DOHH2 (cell line): Measurements from ENCODE around the gene KLHL36.

ENCODE experiments used
- H3F3A ChIP-seq: fragments of 200-600 bp; sonication (generic), shearing (Covaris generic); 2 replicates; pipeline ENCODE4 v1.6.0; 2016; ENCODE audit warnings: antibody characterized with exemption, mild to moderate bottlenecking; ENCODE audit not compliant: control insufficient read depth, insufficient read depth
- H3K27ac ChIP-seq: fragments of 200-600 bp; sonication (generic); 2 replicates; pipeline ENCODE4 v1.5.1; 2014; ENCODE audit warnings: low read depth, mild to moderate bottlenecking, low read length, moderate library complexity
- H3K27me3 ChIP-seq: fragments of 200-600 bp; sonication (generic); 2 replicates; pipeline ENCODE4 v1.6.1; 2014; ENCODE audit warnings: mild to moderate bottlenecking, low read length, mixed read lengths; ENCODE audit not compliant: control insufficient read depth
- H3K36me3 ChIP-seq: fragments of 200-600 bp; sonication (generic); 2 replicates; pipeline ENCODE4 v1.6.1; 2014; ENCODE audit warnings: mild to moderate bottlenecking, low read length, moderate library complexity, mixed read lengths; ENCODE audit not compliant: control insufficient read depth
- H3K4me1 ChIP-seq: fragments of 200-600 bp; sonication (generic); 2 replicates; pipeline ENCODE4 v1.6.1; 2014; ENCODE audit warnings: mild to moderate bottlenecking, low read length, mixed read lengths; ENCODE audit not compliant: control insufficient read depth
- H3K4me2 ChIP-seq: fragments of 200-600 bp; sonication (generic); 2 replicates; pipeline ENCODE4 v1.6.0; 2014; ENCODE audit warnings: mild to moderate bottlenecking, low read length, moderate library complexity
- H3K4me3 ChIP-seq: fragments of 200-600 bp; sonication (generic); 2 replicates; pipeline ENCODE4 v1.5.1; 2014; ENCODE audit warnings: mild to moderate bottlenecking, low read length, mixed read lengths
- H3K79me2 ChIP-seq: fragments of 200-600 bp; sonication (generic); 2 replicates; pipeline ENCODE4 v1.6.1; 2014; ENCODE audit warnings: mild to moderate bottlenecking, low read length, mixed read lengths; ENCODE audit not compliant: control insufficient read depth
- H3K9me2 ChIP-seq: fragments of 200-600 bp; sonication (generic); replicated peaks from 2 replicates; pipeline ENCODE4 v1.6.1; 2014; ENCODE audit warnings: mild to moderate bottlenecking, low read length, mixed read lengths; ENCODE audit not compliant: control insufficient read depth
- H3K9me3 ChIP-seq: fragments of 200-600 bp; sonication (generic); 2 replicates; pipeline ENCODE4 v1.6.1; 2014; ENCODE audit warnings: antibody characterized with exemption, low read length, mixed read lengths; ENCODE audit not compliant: control insufficient read depth, insufficient read depth
- H4K20me1 ChIP-seq: fragments of 200-600 bp; sonication (generic); 2 replicates; pipeline ENCODE4 v1.6.0; 2014; ENCODE audit warnings: low read depth, mild to moderate bottlenecking, antibody characterized with exemption, low read length, moderate library complexity; ENCODE audit not compliant: control insufficient read depth, insufficient read depth
- CTCF ChIP-seq: fragments of 200-600 bp; sonication (generic); IDR thresholded peaks from one replicate; pipeline ENCODE4 v1.5.1; 2014; ENCODE audit warnings: antibody characterized with exemption, mild to moderate bottlenecking, low read depth, low read length; ENCODE audit not compliant: poor library complexity, severe bottlenecking
- EZH2phosphoT487 ChIP-seq: fragments of 200-600 bp; sonication (generic); IDR thresholded peaks from 2 replicates; pipeline ENCODE4 v1.6.1; 2017; ENCODE audit warnings: borderline replicate concordance, mild to moderate bottlenecking, antibody characterized with exemption, low read length, moderate library complexity, mixed read lengths

KLHL36 gene

GRCh38 chr16:84680165-84680842, 32.0 kb downstream of the KLHL36 start:
- Histone ChIP-seq H3K4me1 (no peaks in the 10 kb centered on the region), H3F3A (no peaks in the 10 kb centered on the region), H3K9me3 (no peaks in the 10 kb centered on the region), H3K27me3 (peaks cover 29% of the 10 kb centered on the region), H3K79me2 (no peaks in the 10 kb centered on the region), H4K20me1 (no peaks in the 10 kb centered on the region), H3K9me2 (no peaks in the 10 kb centered on the region), H3K27ac (no peak overlapping the region), H3K4me3 (no peak overlapping the region), H3K4me2 (no peak overlapping the region), H3K36me3 (no peaks in the 10 kb centered on the region)
- TF ChIP-seq CTCF = no peak
- no peak for TF ChIP-seq EZH2phosphoT487

- Histone ChIP-seq H3K4me2 (no peak overlapping the region), H3K79me2 (no peaks in the 10 kb centered on the region), H3K36me3 (no peaks in the 10 kb centered on the region), H3K9me2 (no peaks in the 10 kb centered on the region), H3K4me1 (no peaks in the 10 kb centered on the region), H3K27me3 (peaks cover 28% of the 10 kb centered on the region), H3F3A (no peaks in the 10 kb centered on the region), H3K27ac (no peak overlapping the region), H3K4me3 (no peak overlapping the region), H4K20me1 (no peaks in the 10 kb centered on the region), H3K9me3 (no peaks in the 10 kb centered on the region)
- TF ChIP-seq CTCF = no peak
- no peak for TF ChIP-seq EZH2phosphoT487
Observed at GRCh38 chr16:84680843-84681629, 32.7 kb downstream of the KLHL36 start.

- Histone ChIP-seq H3K4me3 (no peak overlapping the region), H3K9me3 (peaks cover 9% of the 10 kb centered on the region; the same call in 1 of the 2 replicates), H3K4me1 (peaks cover 18% of the 10 kb centered on the region), H3F3A (no peaks in the 10 kb centered on the region), H3K9me2 (no peaks in the 10 kb centered on the region), H4K20me1 (no peaks in the 10 kb centered on the region), H3K36me3 (no peaks in the 10 kb centered on the region), H3K79me2 (no peaks in the 10 kb centered on the region), H3K4me2 (no peak overlapping the region), H3K27ac (no peak overlapping the region), H3K27me3 (peaks cover 27% of the 10 kb centered on the region)
- no peak for TF ChIP-seq CTCF
- no peak for TF ChIP-seq EZH2phosphoT487
Observed at GRCh38 chr16:84683691-84684591, 35.6 kb downstream of the KLHL36 start.
